ENCODE measurements around the gene ACTN4.

ACTN4 gene

DNA sequence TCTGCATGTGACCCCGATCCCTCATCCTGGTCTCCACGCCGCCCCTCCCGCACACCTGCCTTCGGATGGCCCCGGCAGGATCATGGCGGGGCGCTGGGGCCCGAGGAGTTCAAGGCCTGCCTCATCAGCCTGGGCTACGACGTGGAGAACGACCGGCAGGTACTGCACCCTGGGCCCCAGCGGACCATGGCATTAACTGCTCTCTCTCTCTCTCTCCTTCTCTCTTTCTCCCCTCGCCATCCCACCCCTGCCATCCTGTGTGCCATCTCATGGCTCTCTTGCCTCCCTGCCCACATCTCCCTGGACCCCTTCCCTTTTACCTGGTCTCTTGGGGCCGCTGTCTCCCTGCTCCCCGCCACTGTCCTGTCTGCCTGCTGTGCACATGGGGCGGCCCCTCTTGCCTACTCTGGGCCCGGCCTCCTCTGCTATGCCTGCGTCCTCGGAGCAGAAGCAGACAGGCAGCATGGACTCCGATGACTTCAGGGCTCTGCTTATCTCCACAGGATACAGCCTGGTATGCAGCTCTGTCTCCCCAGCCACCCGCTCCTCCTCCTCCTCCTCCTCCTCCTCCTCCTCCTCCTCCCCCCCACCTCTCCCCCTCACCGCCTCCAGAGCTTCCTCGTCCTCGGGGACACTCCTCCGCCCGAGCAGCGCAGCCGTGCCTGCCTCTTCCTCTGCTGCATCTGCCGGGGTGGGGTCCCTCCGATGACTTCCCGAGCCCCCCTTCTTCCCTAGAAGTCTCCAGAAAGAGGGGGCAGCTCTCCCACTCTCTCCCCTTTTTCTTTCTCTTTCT is 80.6 kb downstream of the ACTN4 start:
- no peak for DNase-seq

DNA sequence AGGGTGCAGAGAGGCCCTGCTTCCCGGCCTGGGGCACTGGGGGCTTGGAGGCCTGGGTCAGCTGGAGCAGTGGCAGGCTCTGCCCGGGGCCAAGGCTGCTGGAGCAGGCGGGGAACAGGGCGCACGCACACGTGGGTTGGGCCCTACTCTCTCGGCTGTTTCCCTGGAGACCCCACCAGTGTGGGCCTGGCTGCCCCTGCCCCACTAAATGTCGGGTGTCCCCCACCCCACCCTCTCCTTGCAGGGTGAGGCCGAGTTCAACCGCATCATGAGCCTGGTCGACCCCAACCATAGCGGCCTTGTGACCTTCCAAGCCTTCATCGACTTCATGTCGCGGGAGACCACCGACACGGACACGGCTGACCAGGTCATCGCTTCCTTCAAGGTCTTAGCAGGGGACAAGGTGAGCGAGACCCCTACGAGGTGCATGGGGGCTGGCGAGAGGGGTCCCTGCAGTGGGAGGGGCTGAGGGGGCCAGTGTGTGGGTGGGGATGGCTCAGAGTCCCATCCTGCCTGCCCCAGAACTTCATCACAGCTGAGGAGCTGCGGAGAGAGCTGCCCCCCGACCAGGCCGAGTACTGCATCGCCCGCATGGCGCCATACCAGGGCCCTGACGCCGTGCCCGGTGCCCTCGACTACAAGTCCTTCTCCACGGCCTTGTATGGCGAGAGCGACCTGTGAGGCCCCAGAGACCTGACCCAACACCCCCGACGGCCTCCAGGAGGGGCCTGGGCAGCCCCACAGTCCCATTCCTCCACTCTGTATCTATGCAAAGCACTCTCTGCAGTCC is 81.5 kb downstream of the ACTN4 start:
- no peak for DNase-seq

DNA sequence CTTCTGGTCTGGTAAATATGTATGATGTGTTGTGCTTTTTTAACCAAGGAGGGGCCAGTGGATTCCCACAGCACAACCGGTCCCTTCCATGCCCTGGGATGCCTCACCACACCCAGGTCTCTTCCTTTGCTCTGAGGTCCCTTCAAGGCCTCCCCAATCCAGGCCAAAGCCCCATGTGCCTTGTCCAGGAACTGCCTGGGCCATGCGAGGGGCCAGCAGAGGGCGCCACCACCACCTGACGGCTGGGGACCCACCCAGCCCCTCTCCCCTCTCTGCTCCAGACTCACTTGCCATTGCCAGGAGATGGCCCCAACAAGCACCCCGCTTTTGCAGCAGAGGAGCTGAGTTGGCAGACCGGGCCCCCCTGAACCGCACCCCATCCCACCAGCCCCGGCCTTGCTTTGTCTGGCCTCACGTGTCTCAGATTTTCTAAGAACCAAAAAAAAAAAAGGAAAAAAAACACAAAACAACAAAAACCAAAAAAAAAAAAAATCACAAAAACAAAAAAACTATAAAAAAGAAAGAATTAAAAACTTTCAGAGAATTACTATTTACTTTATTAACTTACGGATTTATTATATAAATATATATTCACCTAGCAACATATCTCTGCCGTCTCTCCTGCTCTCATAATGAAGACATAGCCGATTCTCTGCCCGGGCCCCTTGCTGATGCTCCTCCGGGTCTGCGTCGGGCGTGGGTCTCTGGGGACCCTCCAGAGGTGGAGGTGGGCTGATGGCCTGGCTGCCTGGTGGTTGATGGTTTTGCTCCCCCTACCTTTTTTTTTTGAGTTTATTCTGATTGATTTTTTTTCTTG is 82.4 kb downstream of the ACTN4 start:
- peak; percentile 50 for DNase-seq

DNA sequence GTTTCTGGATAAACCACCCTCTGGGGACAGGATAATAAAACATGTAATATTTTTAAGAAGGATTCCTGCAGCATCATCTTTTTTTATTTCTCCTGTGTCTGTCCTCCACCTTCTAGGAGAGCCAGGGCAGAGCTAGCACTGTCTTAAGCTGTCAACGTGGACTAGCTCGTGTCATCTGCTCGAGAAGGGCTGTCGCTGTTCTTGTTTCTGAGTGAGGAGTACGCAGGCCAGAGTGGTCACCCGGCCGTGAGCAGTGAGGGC is 83.0 kb downstream of the ACTN4 start:
- no peak for DNase-seq

DNA sequence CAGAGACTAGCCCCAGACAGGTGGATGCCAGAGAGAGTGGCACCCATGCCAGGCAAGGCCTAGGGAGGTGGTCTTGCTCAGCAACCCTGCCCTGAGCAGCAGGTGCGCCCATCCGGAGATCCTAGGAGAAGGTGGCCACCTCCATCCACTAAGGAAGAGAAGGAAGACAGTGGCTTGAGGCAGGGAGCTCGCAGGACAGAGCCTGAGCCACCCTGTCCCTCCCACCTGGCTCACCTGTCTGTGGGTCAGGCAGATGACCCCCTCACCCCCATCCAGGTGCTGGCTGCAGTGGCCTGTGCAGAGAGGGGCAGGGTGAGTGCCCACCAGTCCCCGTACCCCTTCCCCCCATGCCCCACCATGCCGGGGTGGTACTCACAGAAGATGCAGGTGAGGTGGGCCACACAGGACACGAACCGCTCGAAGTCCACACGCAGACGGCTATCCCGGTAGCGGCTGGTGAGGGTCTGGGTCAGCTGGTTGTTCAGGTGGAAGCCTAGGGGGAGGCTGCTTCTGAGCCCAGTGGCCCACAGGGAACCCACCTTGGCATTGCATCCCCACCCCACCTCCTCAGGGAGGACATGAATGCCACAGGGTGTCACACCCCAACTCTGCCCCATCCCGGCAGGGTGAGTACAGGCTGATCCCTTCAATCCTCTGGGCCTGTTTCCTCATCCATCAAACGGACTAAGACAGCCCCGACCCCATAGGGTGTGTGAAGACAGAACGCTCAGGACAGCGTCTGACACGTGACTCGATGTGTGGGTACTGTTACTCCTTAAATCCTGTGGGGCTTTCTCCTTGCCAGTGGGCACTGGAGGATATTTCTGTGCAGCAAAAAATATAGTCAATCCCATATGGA is 83.5 kb downstream of the ACTN4 start:
- no peak for DNase-seq

DNA sequence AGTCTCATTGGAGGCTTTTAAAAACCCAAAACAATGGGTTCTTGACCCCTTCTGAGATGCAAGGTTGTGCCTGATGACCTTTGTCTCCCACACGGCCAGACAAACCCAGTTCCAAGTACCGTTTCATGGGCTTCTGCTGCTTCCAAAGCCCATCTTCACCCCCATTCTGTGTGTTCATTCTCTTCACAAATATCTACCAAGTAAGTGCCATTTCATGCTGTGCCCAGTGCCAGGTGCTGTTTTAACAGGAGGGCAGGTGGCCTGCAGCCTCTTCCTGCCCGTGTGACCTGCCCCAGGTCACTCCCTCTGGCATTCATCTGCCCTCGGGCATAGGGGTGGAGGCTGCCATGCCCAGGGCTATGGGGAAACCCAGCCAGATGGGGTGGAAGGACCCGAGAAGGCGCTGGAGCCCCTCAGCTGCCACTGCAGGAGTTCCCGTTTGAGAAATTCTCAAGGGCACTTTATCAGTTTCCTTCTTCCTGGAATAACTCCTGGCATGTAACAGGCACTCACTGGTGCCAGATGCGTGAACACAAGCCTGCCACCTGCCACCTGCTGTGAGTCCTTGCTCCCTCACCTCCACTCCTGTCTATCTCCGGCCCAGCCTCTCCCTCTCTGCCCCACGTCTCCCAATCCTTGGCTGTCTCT is 84.3 kb downstream of the ACTN4 start:
- no peak for DNase-seq

DNA sequence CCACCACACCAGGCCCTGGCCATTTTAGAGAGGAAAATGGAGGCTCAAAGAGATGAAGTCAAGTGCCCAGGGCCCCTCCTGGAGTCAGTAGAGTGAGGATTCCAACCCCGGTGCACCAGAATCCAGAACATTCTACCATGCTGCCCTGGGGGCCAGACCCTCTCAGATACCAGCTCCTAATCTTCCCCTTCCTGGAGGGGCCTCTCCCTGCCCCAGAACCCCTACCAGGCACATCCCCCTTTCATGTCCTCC is 85.7 kb downstream of the ACTN4 start:
- no peak for DNase-seq

DNA sequence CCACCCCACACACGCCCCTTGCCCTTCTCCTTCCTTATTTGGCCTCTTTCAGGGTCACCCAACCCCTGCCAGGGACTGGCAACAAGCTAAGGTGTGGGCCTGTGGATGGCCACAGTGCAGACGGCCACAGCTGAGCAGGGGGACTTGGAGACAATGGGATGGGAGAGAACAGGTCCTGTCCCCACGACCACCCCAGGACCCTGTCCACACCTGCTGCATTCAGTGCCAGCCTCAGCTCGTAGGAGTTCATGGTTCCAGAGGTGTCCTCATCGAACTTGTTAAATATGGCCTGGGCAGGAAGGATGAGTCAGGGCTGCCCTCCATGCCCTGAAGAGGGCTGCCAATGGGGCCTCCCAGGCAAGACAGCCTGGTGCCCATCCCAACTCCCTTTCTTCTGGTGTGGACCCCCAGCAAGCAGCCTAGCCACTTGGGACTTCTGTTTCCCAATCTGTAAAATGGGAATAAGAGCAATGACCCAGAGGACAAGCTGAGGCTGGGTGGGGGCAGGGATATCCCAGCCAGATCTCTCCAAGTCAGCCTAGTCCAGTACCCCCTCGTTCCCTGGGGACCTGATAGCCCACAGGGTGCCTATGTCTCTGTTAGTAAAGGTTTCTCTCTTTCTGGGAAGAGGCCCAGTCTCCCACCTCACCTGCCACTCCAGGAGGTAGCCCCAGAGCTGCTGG is 86.2 kb downstream of the ACTN4 start:
- DNase-seq: peak; percentile 12

DNA sequence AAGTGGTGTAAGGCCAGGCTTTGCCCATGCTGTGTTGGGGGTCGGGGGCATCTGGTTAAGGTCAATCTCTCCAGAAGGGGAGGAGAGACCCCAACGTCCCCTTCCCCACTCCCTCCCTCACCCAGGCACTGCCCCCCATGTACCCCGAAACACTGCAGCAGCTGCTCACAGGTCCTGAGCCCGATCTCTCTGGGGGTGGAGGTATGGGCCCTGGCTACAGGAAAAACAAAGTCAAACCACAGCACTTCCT is 86.7 kb downstream of the ACTN4 start:
- DNase-seq: no peak

DNA sequence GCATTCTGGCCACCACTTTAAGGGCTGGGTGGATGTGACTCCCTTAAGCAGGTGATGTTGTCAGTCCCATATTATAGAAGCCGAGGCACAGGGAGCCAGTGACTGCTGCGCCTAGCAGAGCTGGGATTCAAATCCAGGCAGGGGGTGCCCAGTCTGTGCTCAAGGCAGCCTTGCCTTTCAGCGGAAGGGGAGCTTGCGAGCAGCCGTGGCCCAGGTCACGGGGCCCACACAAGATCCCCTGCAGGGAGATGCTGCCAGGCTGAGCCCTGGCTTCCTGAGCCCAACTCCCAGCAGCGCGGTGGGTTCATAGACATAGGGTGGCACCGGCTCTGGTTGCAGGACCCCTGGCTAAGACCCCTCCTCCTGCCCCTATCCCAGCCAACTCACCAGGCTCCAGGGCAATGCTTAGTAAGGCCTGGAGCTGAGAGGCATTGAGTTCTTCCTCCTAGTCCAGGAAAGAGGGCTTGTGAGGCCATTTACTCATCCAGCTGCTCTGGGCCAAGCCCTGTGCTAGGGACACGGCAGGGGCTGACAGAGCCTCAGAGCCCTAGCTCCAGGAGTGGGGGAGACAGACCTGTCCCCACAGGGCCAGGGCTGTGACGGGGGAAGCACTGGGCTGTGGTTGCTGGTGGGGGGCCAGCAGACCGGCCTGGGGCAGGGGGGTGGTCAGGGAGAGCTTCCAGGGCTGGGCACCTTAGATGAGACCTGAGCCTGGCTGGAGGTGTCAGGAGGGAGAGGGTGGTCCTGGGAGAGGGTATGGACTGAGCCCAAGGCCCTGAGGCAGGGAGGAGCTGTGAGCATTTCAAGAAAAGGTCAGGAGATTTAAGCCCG is 87.2 kb downstream of the ACTN4 start:
- DNase-seq: peak; percentile 34

DNA sequence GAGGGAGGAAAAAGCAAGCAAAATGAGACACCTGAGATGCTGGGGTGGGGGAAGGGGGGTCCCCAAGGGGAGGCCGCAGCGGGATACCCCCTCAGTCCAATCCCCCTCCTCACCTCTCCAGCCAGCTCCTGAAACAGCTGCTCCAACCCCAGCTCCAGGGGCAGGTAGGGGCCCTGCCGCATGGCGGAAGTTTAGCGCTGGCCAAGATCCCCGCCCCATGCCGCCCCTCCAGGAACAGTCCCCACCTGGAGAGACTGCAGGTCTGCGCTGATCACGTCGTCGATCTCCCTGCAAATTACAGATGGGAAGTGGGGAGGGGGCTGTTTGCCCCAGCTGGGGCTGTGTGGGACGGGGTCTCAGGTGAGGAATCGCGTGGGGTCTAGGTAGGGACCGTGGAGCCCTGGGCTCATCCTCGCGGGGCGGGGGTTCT is 87.8 kb downstream of the ACTN4 start:
- DNase-seq: no peak

DNA sequence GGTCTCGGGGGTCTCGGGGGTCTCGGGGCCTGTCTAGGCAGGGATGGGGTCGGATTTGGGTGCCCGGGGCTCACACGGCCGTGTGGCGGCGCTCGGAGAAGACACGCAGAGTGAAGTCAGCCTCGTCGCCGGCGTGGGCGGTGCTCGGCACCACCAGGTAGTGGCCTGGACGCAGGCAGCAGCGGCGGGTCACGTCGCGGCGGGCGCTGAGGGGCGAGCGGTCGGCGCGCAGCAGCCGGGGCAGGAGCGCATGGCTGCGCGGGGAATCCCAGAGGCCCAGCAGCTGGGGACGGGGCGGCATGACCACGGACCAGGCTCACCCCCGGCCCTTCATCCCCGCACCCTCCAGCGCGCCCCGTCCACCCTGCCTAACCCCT is 88.6 kb downstream of the ACTN4 start:
- no peak for DNase-seq

DNA sequence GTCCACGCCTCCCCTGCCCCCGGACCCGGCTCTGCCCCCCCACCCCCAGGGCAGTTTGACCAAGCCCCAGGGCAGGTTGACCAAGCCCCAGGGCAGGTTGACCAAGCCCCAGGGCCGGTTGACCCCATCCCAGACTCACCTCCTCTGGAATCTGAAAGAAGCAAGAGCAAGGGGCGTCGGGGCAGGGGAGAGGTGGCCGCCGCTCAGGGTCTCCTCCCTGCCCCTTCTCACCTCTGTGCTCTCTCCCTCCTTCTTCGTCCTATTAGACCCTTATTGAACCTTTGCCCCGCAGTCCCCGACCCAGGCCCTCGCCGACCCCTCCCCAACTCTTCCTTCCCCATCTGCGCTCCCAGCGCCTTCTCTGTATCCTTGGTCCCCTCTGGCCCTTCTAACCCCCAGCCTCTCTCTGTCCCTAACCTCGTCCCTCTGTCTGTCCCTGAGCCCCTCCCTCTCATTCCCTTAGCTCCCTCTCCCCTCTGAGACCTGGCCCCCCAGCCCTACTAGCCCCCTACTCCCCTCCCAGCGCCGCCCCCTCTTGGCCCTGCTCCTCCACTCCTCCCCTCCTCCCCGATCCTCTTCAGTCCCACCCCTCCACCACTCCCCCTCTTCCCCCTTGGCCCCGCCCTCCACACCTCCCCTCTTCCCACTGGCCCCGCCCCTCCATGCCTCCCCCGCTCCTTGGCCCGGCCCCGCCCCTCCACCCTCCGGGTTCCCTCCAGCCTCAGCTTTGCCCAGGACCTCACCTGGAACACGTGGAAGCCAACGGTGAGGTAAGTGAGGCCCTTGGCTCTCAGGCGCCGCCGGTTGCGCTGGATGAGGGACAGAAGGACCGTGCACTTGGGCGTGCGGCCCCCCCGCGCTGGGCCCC is 89.2 kb downstream of the ACTN4 start:
- peak; percentile 40 for DNase-seq

DNA sequence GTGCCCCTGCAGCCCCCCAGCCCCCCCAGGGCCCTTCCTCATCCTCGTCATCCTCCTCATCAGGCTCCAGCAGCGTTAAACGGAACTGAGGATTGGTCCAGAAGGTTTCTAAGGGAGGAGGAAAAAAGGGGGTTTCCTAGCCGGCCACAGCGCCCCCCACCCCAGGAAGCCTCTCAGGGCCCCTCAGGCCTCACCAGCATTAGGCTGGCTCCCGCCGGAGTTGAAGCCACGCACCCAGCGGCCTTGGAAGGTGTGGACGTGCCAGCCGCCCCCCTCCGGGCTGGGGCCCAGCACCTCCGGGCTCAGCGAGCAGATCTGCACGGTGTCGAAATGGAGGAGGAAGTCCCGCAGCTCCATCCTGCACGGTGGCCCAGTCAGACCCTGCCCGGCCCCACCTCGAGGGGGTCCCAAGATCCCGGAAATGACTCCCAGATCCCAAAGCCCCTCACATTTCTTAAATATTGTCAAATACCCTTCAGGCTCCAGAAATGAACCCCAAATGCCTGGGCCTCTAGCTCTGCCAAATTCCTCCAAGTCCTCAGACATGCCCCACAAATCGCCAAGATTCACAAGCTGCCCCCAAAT is 89.9 kb downstream of the ACTN4 start:
- no peak for DNase-seq

DNA sequence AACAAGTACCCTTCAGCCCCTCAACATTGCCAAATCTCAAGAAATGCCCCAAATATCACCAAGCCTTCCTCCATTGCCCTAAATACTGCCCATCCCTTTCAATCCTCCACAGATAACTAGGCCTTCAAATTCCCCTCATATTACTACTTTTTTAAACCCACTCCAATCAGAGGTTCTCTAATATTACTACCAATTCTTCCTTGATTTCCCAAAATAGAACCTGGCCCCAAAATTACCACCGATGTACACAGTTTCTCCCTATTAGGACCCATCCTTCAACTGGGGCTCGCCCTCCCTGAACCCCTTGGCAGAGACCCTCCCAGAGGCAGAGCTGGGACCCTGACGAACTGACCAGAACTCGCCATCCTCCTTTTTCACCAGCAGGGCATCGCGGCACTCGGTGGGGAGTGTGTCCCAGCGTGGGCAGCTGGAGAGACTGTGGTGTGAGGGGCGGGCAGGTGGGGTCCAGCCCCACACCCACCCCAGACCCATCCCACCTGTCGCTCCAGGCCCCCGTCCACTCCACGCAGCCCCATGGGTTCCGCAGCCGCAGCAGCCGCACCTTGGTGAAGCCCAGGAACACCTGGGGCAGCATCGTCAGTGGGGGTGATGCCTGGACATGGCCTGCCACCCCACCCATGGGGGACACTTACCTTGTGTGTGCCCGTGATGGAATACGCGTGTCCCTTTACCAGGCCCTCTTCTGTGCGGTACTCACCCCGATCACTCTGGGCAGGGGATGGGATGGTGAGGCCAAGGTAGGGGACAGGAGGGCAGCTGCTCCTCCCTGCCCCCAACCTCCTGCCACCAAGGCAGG is 90.7 kb downstream of the ACTN4 start:
- DNase-seq: no peak

DNA sequence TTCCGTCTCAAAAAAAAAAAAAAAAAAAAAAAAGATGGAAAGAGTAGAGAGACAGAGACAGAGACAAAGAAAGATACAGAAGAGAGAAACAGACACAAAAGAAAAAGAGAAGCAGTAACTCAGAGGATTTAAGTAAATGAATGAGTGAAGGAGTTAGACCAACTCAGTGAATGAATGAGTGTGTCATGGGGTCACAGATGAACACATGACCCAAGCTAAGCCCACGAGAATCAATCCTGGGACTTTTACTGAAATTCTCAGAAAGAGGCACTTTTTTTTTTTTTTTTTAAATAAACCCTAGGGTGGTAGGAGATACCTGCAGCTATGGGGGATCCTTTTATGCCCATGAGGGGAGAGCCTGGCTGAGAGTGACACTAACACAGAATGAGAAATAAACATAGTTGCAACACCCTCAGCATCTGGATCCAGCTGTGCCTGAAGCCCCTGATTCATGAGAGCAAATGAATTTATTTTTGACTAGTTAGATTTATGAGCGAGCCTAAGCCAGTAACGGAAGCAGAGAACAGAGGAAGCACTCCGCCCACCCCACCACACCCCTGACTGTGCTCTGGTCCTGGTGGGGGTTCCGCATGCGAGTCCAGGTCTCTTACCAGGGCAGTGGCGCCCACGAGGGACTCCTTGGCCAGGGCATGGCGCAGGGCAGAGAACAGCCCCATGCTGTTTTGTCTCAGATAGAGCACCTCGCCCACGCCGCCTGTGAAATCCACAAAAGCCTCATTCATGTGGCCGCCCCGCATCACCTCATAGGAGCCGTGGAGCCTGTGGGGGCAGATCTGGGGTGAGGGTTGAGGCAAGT is 92.2 kb downstream of the ACTN4 start:
- no peak for DNase-seq

DNA sequence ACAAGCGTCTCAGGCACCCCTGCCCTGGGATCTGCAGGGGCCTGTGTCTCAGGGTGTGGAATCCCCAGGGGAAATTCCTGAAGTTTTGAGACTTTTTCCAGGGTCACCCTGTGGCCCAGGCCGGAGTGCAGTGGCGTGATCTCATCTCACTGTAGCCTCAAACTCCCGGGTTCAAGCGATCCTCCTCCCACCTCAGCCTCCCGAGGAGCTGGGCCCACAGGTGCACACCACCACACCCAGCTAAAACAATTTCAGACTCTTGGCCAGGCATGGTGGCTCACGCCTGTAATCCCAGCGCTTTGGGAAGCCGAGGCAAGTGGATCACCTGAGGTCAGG is 92.8 kb downstream of the ACTN4 start:
- no peak for DNase-seq

DNA sequence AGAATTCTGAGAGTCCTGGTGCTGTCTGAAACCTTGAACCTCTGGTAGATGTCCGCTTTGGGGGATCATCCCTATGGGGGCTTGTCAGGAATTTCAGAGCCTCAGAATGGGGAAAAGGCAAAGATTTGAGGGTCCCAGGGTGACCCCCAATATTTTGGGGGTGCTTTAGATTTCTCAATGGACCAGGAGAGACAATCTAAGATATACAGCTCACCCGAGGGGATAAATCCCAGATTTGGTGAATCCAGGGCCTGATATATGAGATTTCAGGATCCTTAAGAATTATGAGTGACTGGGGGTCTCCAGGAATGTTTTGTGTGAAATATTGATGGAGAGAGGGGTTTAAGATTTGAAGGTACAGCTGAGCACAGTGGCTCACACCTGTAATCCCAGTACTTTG is 93.5 kb downstream of the ACTN4 start:
- no peak for DNase-seq

All from fibroblast of upper back skin (primary cell).